Left renal cortex interstitium (tissue), 4 donors: ENCODE results near the gene RABGAP1L. TPM values are rescaled to one million over a fixed set of nuclear protein-coding genes. Genes with fewer than 3 reads are reported as not detected.

Experiments used
- DNase-seq, 4 donors: peaks; one replicate each; pipeline ENCODE4 v3.0.0-alpha.2; 2013; ENCODE audit warnings: low read depth in 4 of 4, low spot score in 2 of 4, missing footprints in 1 of 4
- polyA plus RNA-seq, 4 donors: library from polyadenylated mRNA; unstranded; fragments of 120-200 nt; gene quantifications; one replicate each; pipeline ENCODE4 v1.2.1, GENCODE V29; 2013; ENCODE audit not compliant: insufficient read length in 4 of 4

Gene RABGAP1L
- polyA plus RNA-seq, 4 donors, result 21.9 to 32.2 (median 26.4) TPM

DNA sequence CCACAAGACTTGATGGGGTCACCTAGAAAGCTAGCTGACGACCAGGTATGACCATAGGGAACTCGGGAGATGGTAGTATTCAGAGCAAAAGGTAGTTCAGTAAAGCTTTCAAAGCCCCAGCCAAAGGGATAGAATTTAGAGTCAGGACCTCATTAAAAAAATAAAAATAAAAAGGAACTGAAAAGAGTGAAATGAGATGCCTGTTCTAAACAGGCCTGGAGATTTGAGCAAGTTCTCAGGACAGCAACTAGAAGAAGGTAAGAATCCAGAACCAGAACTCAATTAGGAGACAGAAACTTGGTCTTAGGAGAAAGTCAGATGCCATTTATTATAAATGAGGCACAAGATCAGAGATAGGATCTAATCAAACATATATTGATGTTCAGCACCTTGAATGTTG, 575.0 kb downstream of the RABGAP1L start:
- no peak for DNase-seq

DNA sequence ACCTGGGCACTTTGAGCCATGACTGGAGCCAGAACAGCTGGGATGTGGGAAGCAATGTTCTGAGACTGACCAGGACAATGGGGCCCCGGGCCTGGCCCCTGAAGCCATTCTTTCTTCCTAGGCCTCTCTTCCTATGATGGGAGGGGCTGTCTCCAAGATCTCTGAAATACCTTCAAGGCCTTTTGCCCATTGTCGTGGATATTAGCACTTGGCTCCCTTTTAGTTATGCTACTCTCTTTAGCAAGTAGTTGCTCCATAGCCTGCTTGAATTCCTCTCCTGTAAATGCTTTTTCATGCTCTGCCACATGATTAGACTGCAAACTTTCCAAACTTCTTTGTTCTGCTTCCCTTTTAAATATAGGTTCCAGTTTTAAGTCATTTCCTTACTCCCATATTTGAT, 577.5 kb downstream of the RABGAP1L start:
- DNase-seq, result no peak

DNA sequence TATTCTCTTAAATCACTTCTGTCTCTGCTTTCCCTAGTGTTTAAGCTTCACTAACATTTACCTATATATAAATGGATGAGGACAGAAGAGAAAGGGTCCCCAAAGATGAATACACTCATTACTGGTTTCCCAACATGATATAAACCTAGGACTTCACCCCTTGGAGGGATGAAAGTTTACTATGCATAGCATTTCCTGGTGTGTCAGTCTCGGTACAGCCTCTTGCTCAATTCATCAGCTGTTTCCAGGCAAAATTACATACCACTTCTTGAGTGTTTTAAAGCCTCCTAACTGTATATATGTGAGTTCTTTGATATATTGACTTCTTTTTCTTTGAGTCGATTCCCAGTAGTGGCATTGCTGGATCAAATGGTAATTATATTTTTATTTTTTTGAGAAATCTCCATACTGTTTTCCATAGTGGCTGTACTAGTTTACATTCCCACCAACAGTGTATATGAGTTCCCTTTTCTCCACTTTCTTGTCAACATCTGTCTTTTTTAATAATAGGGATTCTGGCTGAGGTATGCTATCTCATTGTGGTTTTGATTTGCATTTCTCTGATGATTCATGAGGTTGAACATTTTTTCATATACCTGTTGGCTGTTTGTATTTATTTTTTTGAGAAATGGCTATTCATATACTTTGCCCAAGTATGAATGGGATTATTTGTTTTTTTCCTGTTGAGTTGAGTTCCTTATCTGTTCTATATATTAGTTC, 581.1 kb downstream of the RABGAP1L start:
- no peak for DNase-seq

DNA sequence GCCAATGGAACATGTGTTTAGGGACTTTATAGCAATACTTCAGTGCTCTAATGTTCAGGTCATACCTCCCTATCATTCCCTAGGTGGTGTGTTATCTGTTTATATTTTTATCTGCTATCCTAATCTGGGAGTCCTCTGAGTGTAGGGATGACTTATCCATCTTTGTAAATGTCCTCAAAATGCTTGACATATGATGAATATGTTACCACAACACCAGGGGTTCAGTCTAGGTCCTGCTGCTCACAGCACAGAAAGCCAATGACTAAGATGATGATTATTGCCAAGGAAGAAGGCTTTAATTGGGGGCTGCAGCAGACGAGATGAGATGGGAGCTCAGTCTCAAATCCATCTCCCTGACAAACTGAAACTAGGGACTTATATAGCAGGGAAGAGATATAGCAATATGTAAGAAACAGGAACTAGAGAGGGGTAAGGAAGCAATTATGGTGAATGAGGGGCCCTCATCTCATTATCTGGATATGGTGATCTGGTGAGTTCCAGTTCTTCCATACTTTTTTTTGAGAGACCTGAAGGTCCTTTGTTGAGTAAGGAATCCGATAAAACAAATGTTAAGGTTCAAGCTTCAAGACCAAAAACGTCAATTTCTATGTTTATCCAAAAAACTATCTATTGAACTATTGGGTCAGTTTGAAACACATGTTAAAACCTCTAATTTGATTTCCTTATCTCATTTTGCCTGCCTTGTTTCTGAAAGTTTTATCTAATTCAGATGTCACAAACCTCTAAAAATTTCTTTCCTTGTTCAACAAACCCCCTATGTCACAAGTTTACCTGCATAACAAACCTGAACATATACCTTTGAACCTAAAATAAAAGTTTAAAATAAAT, 583.7 kb downstream of the RABGAP1L start:
- no peak for DNase-seq

- peak in 1 of 4 donors; percentile 34 for DNase-seq
Measured at GRCh38 chr1:174743654-174744561, 584.6 kb downstream of the RABGAP1L start.

GRCh38 chr1:174744886-174745285, 585.6 kb downstream of the RABGAP1L start:
- no peak for DNase-seq

GRCh38 chr1:174746024-174746808, 586.9 kb downstream of the RABGAP1L start:
- no peak for DNase-seq

DNA sequence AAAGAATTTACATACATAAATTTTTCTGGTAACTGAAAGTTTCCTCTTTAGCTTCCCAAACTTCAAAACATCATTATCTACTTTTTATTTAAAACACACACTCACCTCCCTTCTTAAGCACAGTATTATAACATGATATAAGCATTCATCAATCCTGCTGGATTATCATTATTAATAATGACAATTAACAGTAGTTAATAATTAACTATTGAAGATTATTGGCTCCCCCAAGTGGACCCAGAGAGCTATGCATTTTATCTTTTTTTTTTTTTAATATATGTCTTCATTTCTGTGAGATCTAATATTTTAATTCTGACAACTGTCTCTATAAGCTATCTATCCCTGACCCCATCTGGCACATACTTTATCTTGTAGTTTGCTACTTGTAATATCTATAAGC, 588.3 kb downstream of the RABGAP1L start:
- DNase-seq, result no peak

DNA sequence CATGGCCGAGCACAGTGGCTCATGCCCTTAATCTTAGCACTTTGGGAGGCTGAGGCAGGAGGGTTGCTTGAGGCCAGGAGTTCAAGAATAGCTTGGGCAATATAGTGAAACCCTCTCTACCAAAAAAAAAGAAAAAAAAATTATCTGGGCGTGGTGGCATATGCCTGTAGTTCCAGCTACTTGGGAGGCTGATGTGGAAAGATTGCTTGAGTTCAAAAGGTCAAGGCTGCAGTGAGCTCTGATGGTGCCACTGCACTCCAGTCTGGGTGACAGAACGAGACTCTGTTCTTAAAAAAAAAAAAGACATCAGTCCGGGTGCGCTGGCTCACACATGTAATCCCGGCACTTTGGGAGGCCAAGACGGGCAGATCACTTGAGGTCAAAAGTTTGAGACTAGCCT, 589.3 kb downstream of the RABGAP1L start:
- DNase-seq, result no peak

GRCh38 chr1:174753131-174753530, 593.8 kb downstream of the RABGAP1L start:
- no peak for DNase-seq

DNA sequence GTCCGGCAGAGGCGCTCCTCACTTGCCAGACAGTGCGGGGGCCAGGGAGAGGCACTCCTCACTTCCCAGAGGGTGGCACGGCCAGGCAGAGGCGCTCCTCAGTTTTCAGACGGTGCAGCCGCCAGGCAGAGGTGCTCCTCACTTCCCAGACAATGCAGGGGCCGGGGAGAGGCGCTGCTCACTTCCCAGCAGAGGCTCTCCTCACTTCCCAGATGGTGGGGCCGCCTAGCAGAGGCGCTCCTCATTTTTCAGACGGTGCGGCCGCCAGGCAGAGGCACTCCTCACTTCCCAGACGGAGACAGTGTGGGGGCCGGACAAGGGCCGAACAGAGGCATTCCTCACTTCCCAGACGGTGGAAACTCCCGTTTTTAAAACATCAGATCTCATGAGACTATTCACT, 602.0 kb downstream of the RABGAP1L start:
- DNase-seq, result no peak

DNA sequence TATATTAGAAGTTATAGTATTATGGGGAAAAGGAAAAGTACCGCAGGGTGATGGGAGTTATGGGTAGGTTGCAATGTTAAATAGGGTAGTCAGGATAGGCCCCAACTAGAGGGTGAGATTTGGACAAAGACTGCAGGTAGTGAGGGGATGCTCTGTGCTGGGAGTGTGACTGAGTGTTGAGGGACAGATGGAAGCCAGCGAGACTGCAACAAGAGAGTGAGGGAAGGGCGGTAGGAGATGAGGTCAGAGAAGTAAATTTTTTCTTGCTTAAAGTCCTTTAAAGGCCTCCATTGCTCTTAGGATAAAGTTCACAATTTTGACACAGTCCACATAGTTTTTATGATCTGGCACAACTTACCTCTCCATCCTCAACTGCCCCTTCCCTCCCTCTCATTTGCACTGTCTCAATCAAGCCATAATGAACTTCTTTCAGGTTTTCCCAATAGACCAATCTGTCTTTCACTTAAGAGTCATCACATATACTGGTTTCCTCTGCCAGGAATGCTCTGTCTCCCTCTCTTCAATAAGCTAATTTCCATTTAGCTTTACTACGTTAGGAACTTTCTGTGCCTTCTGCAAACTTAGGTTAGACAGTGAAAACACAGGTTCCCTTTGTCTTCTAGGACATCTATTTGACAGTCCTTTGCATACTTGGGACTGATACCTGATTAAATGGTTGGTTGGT, 602.7 kb downstream of the RABGAP1L start:
- no peak for DNase-seq

DNA sequence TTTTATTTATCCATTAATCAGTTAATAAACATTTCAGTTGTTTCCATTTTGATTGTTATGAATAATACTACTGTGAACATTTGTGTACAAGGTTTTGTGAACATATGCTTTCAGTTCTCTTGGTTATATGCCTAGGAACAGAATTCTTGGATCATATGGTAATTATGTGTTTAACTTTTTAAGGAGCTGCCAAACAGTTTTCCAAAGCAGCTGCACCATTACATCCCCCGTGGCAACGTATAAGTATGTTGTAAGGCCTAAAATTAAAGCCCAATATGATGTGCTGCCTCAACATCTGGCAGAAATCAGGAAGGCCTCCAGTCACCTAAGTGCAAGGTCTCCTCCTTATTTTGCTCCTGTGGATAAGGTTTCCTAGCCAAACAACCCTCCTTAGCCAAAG, 604.9 kb downstream of the RABGAP1L start:
- no peak for DNase-seq

GRCh38 chr1:174766727-174767126, 607.4 kb downstream of the RABGAP1L start:
- DNase-seq, result no peak

- DNase-seq, result no peak
Measured at GRCh38 chr1:174768516-174768915, 609.2 kb downstream of the RABGAP1L start.

DNA sequence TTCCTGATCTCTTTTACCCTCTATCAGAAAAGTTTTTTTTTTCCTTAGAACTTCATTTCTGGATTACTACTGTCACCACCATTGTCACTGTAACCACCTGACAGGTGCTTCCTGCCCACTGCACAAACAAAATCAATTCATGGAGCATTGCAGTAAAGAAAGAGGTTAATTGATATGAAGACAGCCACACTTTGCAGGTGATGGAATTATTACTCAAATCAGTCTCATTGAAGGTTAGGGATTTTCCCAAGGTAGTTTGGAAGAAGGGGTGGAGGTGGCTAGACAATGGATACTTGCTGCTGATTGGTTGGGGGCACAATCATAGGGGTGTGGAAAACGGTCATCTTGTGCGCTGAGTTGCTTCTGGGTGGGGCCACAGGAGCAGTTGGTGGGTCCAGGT, 609.6 kb downstream of the RABGAP1L start:
- no peak for DNase-seq

DNA sequence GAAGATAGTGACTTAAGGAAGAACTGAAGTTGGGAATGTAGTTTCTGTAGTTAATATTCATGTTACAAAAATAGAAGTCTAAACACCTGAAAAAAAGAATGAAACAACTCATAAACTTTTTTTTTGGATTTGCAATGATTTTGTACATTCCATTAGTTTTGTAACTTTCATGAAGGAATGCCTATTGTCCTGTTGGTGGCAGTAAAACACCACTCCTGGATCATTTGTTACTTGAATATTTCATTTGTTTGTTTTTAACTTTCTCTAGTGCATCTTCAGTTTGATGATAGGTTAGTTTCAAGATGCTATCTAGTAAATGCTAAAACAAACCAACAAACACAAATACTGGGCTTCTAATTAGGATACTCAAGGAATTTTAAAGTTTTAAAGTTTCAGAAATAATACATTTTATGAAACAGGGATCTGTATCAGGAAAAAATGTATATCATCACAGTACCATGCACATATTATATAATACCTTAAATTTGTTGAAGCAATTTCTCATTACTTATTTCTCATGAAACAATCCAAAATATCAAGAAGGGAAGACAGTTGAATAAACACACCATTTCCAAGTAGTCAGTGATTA, 610.7 kb downstream of the RABGAP1L start:
- peak; percentile 13 to 61 (median 24) for DNase-seq

DNA sequence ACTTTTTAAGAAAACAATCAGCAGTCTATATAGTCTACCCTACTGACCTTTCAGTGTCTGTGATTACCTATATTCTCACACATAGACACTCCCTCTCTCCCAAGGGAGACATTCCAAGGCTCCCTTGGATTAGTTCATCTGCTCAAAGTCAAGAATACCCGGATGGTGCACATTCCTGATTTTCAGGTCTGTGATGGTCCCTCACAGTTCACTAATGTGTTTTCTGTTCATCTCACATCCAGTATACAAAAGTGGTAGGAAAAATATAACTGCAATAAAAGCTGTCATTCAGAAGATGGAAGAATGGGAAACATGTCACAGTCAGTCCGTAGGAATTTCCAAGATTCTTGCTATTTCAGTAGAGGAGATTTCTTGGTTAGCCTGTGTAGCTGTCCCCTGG, 616.3 kb downstream of the RABGAP1L start:
- DNase-seq, result no peak

GRCh38 chr1:174777262-174777661, 617.9 kb downstream of the RABGAP1L start:
- no peak for DNase-seq
